OCI-LY7 (cell line): ENCODE results near the gene CEBPB. TPM values are rescaled to one million over a fixed set of nuclear protein-coding genes. Genes with fewer than 3 reads are reported as not detected.
A peak's percentile ranks its signal among the peaks of the same experiment; 100 is the strongest.

Experiments used
- BruUV-seq: library from RNA; stranded (reverse); fragments of 400-500 nt; replicated peaks from 2 replicates; lab custom pipeline; 2021; lab: Mats Ljungman, UMichigan
- CTCF ChIA-PET: fragments of 300-600 bp; sonication (Branson Sonifier 250); formaldehyde crosslinking; loops from one replicate; lab custom pipeline; 2022; ENCODE audit warnings: antibody characterized with exemption; ENCODE audit not compliant: unreplicated experiment; lab: Charles Lee
- POLR2A ChIA-PET: fragments of 300-600 bp; sonication (Branson Sonifier 250); formaldehyde crosslinking; loops from one replicate; lab custom pipeline; 2022; ENCODE audit warnings: antibody characterized with exemption; lab: Charles Lee
- DNase-seq: peaks from one replicate; pipeline ENCODE4 v3.0.0-alpha.2; 2015; ENCODE audit warnings: low spot score
- H2AFZ ChIP-seq: fragments of 200-600 bp; sonication (generic), shearing (Covaris generic); 2 replicates; pipeline ENCODE4 v1.6.1; 2014; ENCODE audit warnings: mild to moderate bottlenecking, antibody characterized with exemption, low read length, moderate library complexity
- H3K27ac ChIP-seq: fragments of 200-600 bp; sonication (generic); 2 replicates; pipeline ENCODE4 v1.5.1; 2014; ENCODE audit warnings: mixed run types, low read depth, mild to moderate bottlenecking, moderate library complexity, low read length, inconsistent platforms; ENCODE audit not compliant: poor library complexity, severe bottlenecking
- H3K36me3 ChIP-seq: fragments of 200-600 bp; sonication (generic); 2 replicates; pipeline ENCODE4 v1.6.1; 2014; ENCODE audit warnings: mild to moderate bottlenecking, antibody characterized with exemption, low read length, moderate library complexity, mixed read lengths; ENCODE audit not compliant: insufficient read depth
- H3K4me1 ChIP-seq: fragments of 200-600 bp; sonication (generic); 2 replicates; pipeline ENCODE4 v1.5.1; 2014; ENCODE audit warnings: mild to moderate bottlenecking, low read length; ENCODE audit not compliant: insufficient read depth, poor library complexity, severe bottlenecking
- H3K4me2 ChIP-seq: fragments of 200-600 bp; sonication (generic); 2 replicates; pipeline ENCODE4 v1.6.1; 2014; ENCODE audit warnings: mild to moderate bottlenecking, low read length
- H3K4me3 ChIP-seq: fragments of 200-600 bp; sonication (generic); 2 replicates; pipeline ENCODE4 v1.5.1; 2014; ENCODE audit warnings: mild to moderate bottlenecking, low read depth, low read length; ENCODE audit not compliant: poor library complexity, severe bottlenecking
- H3K79me2 ChIP-seq: fragments of 200-600 bp; sonication (generic); 2 replicates; pipeline ENCODE4 v1.6.1; 2016; ENCODE audit warnings: low read depth, mild to moderate bottlenecking, low read length, moderate library complexity, mixed read lengths; ENCODE audit not compliant: insufficient read depth
- H3K9me2 ChIP-seq: fragments of 200-600 bp; sonication (generic); 2 replicates; pipeline ENCODE4 v1.6.1; 2016; ENCODE audit warnings: mild to moderate bottlenecking, low read length, mixed read lengths; ENCODE audit not compliant: insufficient read depth
- H3K9me3 ChIP-seq: fragments of 200-600 bp; sonication (generic); 2 replicates; pipeline ENCODE4 v1.6.1; 2014; ENCODE audit warnings: mild to moderate bottlenecking, mixed run types, low read length, mixed read lengths
- H4K20me1 ChIP-seq: fragments of 200-600 bp; sonication (generic); 2 replicates; pipeline ENCODE4 v1.6.1; 2014; ENCODE audit warnings: mild to moderate bottlenecking, antibody characterized with exemption, low read length, moderate library complexity, mixed read lengths; ENCODE audit not compliant: insufficient read depth
- CTCF ChIP-seq: fragments of 200-600 bp; sonication (generic); conservative IDR thresholded peaks from 2 replicates; pipeline ENCODE4 v1.5.1; 2014; ENCODE audit warnings: mild to moderate bottlenecking, antibody characterized with exemption, low read length, moderate library complexity, mixed read lengths
- EZH2phosphoT487 ChIP-seq: fragments of 200-600 bp; sonication (generic); IDR thresholded peaks from 2 replicates; pipeline ENCODE4 v1.6.1; 2018; ENCODE audit warnings: low read depth, borderline replicate concordance, mild to moderate bottlenecking, mixed run types, antibody characterized with exemption, low read length, moderate library complexity, mixed read lengths
- intact Hi-C: fragments of 100-400 bp; cut with micrococcal nuclease; formaldehyde crosslinking; loops from one replicate; pipeline ENCODE4 v1.10.0; 2022; ENCODE audit not compliant: unreplicated experiment
- total RNA-seq, 2 experiments: library from RNA; depleted of rRNA in 1 of 2; stranded (reverse); fragments of >200 nt in 1 of 2; shearing (Covaris generic) in 1 of 2; gene quantifications; 2 replicates each; pipeline ENCODE4 v1.2.3, GENCODE V29; 2014 to 2022

Gene CEBPB
- total RNA-seq, 2 experiments from 2014 or later = 47.6 to 48.4 TPM

DNA sequence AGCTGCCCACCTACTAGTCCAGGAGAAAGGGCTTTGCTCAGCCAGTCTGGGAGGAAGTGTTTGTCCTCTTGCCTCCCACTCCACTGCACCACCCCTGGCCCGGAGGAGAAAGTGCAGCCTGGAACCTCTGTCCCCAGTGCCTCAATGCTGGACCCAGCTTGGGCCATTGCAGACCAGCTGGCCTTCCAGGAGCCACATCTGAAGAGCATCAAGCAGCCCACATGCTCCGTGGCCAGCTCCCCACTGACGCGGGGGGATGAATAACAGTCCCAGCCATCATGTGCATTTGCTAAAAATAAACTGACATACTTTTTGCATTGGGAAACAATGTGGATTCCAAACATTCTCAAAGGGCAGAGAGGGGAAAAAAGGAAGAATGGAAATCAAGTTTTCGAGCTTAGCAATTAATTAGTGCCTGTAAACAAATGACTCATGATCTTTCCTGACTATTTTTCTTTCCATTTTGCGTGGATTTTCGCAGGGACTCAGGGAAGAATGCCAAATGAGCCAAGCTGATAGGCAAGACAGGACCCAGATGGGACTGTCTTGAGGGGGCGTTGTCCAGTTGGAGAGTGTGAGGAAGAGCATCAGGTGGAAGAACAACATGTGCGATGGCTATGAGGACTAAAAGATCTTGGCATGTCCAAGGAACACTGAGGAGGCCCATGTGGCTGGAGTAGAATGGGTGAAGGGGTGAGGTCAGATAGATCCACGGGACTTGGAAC is 34.1 kb downstream of the CEBPB start:
- H3K27ac ChIP-seq = no peak overlapping the region
- no peaks in the 10 kb centered on the region for H3K4me1 ChIP-seq
- no peaks in the 10 kb centered on the region for H3K36me3 ChIP-seq
- H3K4me3 ChIP-seq = no peak overlapping the region
- no TSS peak for BruUV-seq
- H2AFZ ChIP-seq = no peak overlapping the region
- no peaks in the 10 kb centered on the region for H3K9me3 ChIP-seq
- no peaks in the 10 kb centered on the region for H3K79me2 ChIP-seq
- ChIA-PET POLR2A (no interaction called here), CTCF (no interaction called here)
- intact Hi-C loops = no loop called here
- no peaks in the 10 kb centered on the region for H4K20me1 ChIP-seq
- no peak for TF ChIP-seq EZH2phosphoT487
- TF ChIP-seq CTCF = peak; percentile 47
- DNase-seq = no peak
- no peaks in the 10 kb centered on the region for H3K9me2 ChIP-seq
- no peak overlapping the region for H3K4me2 ChIP-seq

DNA sequence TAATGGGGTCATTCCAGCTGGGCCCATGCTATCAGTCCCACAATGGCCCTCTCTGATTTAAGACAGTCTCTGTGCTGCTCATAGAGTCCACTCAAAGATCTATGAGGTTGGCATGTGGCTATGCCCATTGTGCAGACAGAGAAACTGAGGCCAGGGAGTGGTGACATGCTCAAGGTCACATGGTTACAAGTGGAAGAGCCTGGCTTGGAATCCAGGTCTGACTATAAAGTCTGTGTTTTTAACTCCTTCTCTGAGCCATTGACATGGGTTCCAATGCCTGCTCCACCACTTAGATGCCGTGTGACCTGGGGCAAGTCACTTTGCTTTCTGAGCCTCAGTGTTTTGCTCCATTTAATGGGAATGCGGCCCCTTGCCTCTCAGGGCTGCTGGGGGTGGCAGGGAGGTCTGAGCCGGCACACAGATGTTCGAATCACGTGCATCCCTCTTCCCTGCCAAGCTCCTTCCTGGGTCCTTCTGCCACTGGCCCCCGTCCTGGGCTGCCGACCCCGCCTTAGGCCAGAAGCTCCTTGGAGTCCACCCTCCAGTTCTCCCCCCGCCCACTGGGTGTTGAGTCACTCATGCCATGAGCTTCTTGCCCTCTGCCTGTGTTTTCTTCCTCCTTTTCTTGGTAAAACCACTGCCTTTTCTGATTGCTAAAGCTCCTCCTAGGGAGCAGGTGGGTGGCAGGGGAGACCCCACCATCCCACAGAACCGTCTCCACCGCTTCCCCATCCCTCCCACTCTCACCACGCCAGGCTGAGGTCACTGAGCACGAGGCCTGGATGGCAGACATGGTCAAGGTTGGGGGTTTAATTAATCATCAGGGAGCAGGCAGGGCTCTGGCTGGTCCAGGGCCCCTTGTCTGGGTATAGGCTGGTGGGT is 35.7 kb downstream of the CEBPB start:
- DNase-seq = no peak
- Histone ChIP-seq H4K20me1 (no peaks in the 10 kb centered on the region), H3K27ac (no peak overlapping the region), H2AFZ (no peak overlapping the region), H3K9me3 (no peaks in the 10 kb centered on the region), H3K79me2 (no peaks in the 10 kb centered on the region), H3K4me2 (no peak overlapping the region), H3K9me2 (no peaks in the 10 kb centered on the region), H3K4me3 (no peak overlapping the region), H3K4me1 (no peaks in the 10 kb centered on the region), H3K36me3 (no peaks in the 10 kb centered on the region)
- BruUV-seq = no TSS peak
- no peak for TF ChIP-seq CTCF
- TF ChIP-seq EZH2phosphoT487 = no peak
- POLR2A ChIA-PET = no interaction called here
- intact Hi-C loops = no loop called here
- CTCF ChIA-PET = no interaction called here
